ENCODE measurements around the gene PKN3. TPM values are rescaled to one million over a fixed set of nuclear protein-coding genes. Genes with fewer than 3 reads are reported as not detected.

The PKN3 gene
- total and polyA plus RNA-seq, 9 of the 15 experiments (the other 6 are each of a cell fraction or from before 2014, with no cell fraction given), result 0.82 to 49.2 (median 19.7) TPM

DNA sequence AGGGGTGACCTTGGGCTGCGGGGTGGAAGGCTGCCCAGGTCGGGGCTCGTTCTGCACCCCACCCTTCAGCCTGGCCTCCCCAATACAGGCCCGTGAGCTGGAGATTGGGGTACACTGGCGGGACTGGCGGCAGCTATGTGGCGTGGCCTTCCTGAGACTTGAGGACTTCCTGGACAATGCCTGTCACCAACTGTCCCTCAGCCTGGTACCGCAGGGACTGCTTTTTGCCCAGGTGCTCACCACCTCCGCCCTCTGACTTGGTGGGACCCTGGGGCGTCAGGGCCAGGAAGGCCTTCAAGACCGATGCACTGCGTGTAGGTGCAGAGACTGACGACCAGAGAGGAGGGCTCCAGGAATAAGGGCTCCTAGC is 11.1 kb downstream of the PKN3 start:
- POLR2A ChIA-PET, result interaction anchor here (2.2 kb wide), 1 partner anchor 9 kb away, joined by 9 read pairs; no protein-coding TSS in a partner anchor
- Histone ChIP-seq H3K27me3 (ENCODE audit: control insufficient read depth in 2 of 2, insufficient read depth in 2 of 2, low read length in 2 of 2) (no peaks in the 10 kb centered on the region), H2AFZ (ENCODE audit: low read depth, low read length) (no peak overlapping the region), H3K27ac (ENCODE audit: extremely low read depth, low read depth, low read length) (no peak overlapping the region), H3K4me2 (ENCODE audit: insufficient read depth, low read length) (no peak overlapping the region), H3K4me3 (no peak overlapping the region), H3K9me1 (ENCODE audit: control insufficient read depth, insufficient read depth, low read length) (no peaks in the 10 kb centered on the region), H3K79me2 (ENCODE audit: control insufficient read depth, insufficient read depth, low read length) (no peaks in the 10 kb centered on the region), H3K4me1 (replicated peaks in 1 of 2; ENCODE audit: control insufficient read depth in 2 of 2, insufficient read depth in 2 of 2, low read length in 2 of 2) (no peaks in the 10 kb centered on the region; a peak in 1 of 5 replicates), H3K9me3 (replicated peaks; ENCODE audit: control insufficient read depth, insufficient read depth, low read depth, low read length) (no peaks in the 10 kb centered on the region), H3K36me3 (ENCODE audit: control insufficient read depth, insufficient read depth, low read length) (peaks cover 58% of the 10 kb centered on the region; the same call in 2 of the 3 replicates), H3K9ac (ENCODE audit: insufficient read depth in 1 of 2, low read depth in 2 of 2, low read length in 2 of 2) (peak overlapping the region in 1 of 2 experiments; percentile 56; a peak in 2 of 4 replicates), H4K20me1 (replicated peaks; ENCODE audit: control insufficient read depth, insufficient read depth, low read length) (no peaks in the 10 kb centered on the region)
- ATAC-seq (no peak), FAIRE-seq (no peak), DNase-seq (ENCODE audit: extremely low read depth in 1 of 4, low spot score in 3 of 4) (no peak)
- TF ChIP-seq ESRRB (CRISPR knock-in tag; IDR thresholded peaks at IDR 0.05; ENCODE audit: borderline replicate concordance) (no peak), SREBF1 (IDR thresholded peaks at IDR 0.05; ENCODE audit: borderline replicate concordance, low read depth, low read length) (no peak), POLR2G (IDR thresholded peaks at IDR 0.05; ENCODE audit: low read depth, low read length) (0 out of 2 replicates have a peak, but pooled peaks have one; percentile 42)
- TF ChIP-seq, protein P1, sequence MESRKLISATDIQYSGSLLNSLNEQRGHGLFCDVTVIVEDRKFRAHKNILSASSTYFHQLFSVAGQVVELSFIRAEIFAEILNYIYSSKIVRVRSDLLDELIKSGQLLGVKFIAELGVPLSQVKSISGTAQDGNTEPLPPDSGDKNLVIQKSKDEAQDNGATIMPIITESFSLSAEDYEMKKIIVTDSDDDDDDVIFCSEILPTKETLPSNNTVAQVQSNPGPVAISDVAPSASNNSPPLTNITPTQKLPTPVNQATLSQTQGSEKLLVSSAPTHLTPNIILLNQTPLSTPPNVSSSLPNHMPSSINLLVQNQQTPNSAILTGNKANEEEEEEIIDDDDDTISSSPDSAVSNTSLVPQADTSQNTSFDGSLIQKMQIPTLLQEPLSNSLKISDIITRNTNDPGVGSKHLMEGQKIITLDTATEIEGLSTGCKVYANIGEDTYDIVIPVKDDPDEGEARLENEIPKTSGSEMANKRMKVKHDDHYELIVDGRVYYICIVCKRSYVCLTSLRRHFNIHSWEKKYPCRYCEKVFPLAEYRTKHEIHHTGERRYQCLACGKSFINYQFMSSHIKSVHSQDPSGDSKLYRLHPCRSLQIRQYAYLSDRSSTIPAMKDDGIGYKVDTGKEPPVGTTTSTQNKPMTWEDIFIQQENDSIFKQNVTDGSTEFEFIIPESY (CRISPR knock-in tag; IDR thresholded peaks at IDR 0.05), result 0 out of 2 replicates have a peak, but pooled peaks have one; percentile 51
- intact Hi-C loops (cut with micrococcal nuclease), result no loop called here
- 95% methylated on average over 13 of the region's 13 CpGs for WGBS (ENCODE audit: insufficient coverage, low coverage, missing lambda C conversion rate)
- BruUV-seq (replicated peaks), result no TSS peak
- CTCF ChIA-PET (ENCODE audit: low intra/inter-chr PET ratio), result no interaction called here
- in situ Hi-C loops (cut with MboI), result loop anchor here (10.0 kb wide), 1 partner anchor 289 kb away; the partner anchor contains the start of gene CERCAM

Measured in K562 (cell line).